ENCODE results near the gene P2RX2.
A peak's percentile ranks its signal among the peaks of the same experiment; 100 is the strongest.
"Not testable (repeated sequence)": the region's sequence is repeated elsewhere in the genome, so short reads cannot be mapped to it uniquely, and the experiment has no call there.

Gene P2RX2

DNA sequence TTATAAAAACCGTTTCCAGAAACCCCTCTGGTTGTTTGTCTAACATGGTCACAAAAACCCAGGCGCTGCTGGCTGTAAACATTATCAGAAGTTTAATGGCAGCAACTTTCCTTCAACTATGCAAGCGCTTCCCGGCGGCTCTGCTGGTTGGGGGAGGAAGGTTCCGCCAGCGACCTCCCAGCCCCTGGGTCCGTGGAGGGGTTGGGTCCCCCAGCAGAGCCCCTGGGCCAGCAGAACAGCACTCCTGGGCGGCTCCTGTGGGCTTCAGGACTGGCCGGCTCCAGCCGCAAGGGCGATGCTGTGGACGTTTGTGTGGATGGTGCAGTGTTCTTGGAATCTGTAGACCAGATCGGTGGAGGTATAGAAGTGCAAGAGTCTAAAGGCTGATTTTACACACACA is 34.1 kb upstream of the P2RX2 start:
- no peak for DNase-seq

DNA sequence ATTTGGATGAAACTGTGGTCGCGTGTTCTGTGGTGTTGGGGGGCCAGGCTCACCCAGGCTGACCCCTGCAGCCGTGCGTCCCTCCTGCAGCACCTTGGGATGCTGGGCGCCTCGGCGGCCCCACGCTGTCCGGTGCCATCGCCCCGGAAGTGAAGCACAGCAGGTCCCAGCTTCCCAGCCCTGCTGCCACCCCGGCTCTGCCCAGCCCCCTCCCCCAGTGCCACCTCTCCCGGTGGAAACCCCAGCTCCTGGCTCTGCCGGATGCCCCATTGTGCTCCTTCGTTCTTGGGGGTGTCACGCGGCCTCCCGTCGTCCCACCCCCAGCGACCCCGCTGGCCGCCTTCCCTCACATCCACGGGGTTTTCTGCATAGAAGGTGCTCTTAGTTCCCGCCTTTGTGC is 33.4 kb upstream of the P2RX2 start:
- no peak for DNase-seq

DNA sequence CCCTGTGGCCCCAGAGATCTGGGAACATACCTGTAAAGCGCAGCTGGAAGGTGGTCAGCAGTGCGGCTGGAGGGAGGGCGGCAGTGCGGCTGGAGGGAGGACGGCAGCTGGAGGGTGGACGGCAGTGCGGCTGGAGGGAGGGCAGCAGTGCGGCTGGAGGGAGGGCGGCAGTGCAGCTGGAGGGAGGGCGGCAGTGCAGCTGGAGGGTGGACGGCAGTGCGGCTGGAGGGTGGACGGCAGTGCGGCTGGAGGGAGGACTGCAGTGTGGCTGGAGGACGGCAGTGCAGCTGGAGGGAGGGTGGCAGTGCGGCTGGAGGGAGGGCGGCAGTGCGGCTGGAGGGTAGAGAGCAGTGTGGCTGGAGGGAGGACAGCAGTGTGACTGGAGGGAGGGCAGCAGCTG is 31.6 kb upstream of the P2RX2 start:
- DNase-seq: no peak

DNA sequence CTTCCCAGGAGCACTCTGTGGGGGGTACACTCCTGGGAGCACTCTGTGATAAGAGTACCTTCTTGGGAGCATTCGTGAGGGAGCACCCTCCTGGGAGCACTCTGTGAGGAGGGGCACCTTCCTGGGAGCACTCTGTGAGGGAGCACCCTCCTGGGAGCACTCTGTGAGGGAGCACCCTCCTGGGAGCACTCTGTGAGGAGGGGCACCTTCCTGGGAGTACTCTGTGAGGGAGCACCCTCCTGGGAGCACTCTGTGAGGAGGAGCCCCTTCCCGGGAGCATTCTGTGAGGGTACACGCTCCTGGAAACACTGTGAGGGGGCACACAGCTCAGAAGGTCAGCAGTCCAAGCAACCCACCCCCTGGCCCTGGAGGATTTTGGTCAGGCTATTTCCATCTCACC is 30.8 kb upstream of the P2RX2 start:
- no peak for DNase-seq

DNA sequence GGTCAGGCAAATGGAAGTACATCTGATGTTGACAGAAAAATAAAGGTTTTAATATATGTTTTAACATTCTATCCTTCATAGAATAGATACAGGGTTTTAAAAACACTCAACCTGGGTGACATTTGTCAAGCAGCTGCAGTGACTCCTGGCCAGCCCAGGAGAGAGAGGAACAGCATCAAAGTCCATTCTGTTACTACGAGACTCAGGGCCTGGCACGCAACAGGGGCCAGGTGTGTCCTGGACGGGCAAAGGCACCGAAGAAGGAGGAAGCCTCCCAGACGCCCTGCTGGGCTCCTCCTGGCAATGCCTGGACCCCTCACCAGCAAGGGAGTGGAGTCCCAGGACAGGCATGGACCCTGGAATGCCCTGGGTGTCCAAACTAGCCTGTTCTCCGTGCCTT is 30.3 kb upstream of the P2RX2 start:
- no peak for DNase-seq

GRCh38 chr12:132588821-132589669 is 29.5 kb upstream of the P2RX2 start:
- DNase-seq: no peak

DNA sequence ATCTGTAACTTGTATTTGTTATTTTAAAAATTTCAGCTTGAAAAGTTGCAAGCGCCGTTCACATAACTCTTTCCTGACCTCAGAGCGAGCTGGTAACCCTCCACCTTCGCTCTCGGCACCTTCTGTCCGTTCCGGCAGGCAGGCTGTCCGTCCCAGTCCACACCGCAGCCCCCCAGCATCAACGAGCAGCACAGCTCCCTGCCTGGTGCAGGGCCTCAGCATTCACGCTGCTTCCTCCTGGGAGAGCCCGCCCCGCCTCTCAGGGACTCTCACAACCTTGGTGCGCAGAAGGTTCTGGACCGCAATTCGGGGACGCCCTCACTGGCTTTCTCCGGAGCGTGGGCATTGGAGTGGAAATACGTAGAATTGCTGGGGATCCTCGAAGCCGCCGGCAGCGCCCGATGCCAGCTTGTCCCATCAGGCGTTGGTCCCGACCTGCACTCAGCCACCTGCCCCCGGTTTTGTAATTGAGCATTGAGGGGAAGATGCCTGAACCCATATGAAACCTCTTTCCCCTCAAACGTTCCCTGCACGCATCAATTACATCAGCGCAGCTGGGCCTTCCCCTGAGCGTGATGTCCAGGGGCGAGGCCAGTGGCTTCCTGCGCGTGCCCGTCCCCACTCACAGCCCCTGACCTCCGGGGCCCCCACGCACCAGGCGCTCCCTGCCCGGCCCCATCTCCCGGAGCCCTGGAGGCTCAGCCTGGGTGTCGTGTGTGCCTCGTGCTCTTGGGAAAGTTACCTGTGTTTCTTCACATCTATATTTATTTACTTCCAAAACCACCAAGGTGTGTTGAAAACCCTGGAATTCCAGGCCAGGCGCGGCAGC is 27.3 kb upstream of the P2RX2 start:
- no peak for DNase-seq

GRCh38 chr12:132592282-132592970 is 26.1 kb upstream of the P2RX2 start:
- no peak for DNase-seq

DNA sequence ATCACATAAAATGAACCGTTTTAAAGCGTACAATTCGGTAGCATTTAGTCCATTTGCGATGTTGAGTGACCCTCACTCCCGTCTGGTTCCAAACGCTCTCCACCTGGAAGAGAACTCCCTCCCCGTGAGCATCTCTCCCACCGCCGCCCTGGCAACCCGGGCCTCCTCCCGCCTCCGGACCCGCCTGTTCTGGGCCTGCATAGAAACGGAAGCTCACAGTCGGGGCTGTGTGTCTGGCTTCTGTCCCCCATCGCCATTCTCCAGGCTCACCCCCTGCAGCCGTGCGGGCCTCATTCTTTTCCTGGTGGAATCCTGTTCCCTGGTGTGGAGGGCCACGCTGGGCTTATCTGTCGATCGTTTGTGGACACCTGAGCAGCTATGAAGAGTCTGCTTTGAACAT is 25.5 kb upstream of the P2RX2 start:
- no peak for DNase-seq

DNA sequence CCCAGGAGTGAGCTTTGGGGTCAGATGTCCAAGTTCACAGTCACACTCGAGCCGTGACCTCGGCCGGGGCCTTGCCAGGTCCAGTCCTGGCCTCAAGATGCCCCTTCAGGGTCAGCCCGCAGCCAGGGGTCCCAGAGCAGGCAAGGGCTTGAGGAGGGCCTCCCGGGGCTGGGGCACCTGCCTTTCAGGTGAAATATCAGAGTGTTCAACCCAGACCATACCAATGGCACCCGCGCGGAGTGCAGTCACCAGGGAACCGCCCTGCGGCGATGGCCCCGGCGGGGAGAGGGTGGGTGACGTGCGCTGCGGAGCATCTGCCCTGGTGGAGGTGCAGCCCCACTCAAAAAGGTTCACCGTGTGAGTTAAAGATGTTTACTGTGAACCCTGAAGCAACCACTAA is 25.1 kb upstream of the P2RX2 start:
- DNase-seq: peak in 1 of 2 experiments; percentile 39

DNA sequence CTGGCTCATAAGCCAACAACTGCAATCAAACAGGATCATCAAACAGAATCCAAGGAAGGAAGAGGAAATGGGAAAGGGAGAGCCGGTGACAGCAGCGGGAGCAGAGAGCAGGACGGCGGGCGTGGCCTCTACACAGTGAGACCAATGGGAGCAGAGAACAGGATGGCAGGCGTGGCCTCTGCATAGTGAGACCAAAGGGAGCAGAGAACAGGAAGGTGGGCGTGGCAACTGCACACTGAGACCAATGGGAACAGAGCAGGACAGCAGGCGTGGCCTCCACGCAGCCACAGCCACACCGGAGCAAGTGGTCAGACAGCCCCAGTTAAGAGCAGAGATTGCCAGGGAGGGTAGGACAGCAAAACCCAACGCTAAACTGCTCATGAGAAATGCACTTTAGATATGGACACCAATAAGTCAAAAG is 24.6 kb upstream of the P2RX2 start:
- DNase-seq: peak; percentile 98 to 99

GRCh38 chr12:132595183-132595582 is 23.4 kb upstream of the P2RX2 start:
- DNase-seq: no peak

DNA sequence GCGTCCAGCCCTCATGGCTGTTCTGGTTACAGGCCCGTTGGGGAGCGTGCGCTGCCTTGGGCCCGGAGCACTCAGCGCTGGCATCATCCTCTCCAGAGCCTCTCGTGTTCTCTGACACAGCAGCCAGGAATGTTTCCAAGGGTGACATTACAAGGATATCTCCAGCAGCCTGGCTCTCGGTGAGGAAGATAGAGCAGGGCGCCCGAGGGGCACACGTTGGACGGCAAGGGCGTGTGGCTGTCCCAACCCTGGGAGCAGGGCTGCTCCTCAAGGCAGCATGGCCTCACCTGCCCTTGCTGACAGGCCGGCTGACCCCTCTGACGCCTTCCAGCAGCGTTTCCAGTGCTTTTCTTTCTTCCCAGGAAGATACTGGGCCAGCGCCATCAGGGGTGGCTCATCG is 22.6 kb upstream of the P2RX2 start:
- no peak for DNase-seq

- DNase-seq: peak; percentile 55
These were observed 21.0 kb upstream of the P2RX2 start for GRCh38 chr12:132597333-132598316.

- DNase-seq: not testable (repeated sequence)
These were observed 19.1 kb upstream of the P2RX2 start for GRCh38 chr12:132599502-132599901.

DNA sequence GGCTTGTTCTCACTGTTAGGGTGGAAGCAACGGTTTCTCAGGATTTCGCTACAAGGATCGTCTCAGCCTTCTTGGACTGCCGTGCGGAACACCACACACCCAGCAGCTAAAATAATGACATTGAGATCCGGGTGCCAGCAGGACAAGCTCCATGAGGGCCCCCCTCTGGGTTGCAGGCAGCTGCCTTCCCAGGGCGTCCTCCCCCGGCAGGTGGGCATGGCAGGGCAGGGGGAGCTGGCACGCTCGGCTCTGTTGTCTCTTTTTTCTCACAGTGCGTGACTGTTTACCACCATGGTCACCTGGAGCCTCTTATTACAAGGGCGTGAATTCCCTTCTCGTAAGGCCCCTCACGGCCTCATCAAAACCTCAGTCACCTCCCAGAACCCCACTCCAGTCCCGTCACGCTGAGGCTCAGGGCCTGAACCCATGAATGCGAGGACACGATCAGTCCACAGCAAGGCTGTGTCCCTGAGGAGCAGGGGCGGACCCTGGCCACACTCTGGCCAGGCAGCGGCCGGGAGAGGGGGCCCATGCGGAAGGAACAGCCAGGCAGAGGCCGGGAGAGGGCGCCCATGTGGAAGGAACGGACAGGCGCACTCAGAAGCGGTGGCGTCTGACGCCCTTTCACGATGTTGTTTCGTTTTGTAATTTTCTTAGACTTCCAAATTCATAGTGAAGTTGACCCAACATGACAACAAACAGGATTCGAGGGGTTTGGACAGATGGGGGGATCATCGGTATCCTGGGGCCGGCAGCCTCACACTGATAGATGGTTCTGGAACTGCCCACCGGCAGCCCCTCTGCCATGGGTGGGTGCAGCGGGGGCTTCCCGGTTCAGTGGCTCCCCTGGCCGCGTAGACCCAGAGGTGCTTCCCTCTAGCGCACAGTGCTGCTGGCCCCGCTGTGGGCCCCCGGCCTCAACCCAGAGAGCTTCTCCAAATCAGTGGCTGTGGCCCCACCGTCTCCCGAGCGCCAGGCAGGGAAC is 18.2 kb upstream of the P2RX2 start:
- peak; percentile 71 to 81 for DNase-seq

- no peak for DNase-seq
These were observed 17.2 kb upstream of the P2RX2 start for GRCh38 chr12:132601171-132601883.

DNA sequence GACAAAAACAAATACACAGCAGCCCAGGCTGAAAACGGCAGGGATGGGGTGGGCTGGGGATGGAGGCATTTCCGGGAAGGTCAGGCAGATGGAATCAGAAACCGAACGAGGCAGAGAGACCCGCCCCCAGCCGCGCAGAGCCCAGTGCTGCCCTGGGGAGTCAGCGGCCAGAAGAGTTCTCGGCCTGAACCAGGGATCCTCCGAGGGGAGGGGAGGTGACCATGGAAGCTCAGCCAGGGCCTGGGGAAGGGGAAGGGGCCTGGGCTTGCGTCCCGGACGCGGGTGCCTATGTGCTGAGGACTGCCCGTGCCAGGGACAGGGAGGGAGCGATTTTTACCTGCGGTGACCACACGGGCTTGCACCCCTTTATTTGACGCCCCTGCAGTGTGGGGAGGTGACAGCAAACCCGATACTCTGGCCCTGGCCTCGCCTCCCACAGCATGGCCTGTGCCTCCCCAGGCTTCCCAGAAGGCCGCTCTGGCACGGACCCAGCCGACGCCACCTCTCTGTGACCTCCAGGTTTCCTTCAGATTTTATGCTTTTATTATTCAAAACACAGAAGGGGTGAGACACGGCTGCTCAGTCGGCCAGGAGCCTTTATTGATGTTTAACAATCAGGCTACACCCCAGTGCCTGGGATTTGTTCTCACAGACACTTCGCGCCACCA is 15.9 kb upstream of the P2RX2 start:
- no peak for DNase-seq

Data from NCI-H2081 (cell line).